Measurements from ENCODE around the gene SCTR.

SCTR gene

DNA sequence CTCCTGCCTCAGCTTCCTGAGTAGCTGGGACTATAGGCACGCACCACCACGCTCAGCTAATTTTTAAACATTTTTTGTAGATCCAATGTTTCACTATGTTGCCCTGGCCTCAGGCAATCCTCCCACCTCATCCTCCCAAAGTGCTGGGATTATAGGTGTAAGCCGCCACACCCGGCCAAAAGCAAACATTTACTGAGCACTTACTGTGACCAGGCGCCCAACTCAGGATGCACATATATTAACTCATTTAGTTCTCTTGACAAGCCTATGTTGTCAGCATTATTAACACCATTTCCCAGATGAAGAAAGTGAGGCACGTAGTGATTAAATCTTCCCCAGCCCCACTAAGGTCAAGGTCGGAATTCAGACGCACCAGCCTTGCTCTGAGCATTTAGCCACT, 51.5 kb downstream of the SCTR start:
- DNase-seq = no peak

DNA sequence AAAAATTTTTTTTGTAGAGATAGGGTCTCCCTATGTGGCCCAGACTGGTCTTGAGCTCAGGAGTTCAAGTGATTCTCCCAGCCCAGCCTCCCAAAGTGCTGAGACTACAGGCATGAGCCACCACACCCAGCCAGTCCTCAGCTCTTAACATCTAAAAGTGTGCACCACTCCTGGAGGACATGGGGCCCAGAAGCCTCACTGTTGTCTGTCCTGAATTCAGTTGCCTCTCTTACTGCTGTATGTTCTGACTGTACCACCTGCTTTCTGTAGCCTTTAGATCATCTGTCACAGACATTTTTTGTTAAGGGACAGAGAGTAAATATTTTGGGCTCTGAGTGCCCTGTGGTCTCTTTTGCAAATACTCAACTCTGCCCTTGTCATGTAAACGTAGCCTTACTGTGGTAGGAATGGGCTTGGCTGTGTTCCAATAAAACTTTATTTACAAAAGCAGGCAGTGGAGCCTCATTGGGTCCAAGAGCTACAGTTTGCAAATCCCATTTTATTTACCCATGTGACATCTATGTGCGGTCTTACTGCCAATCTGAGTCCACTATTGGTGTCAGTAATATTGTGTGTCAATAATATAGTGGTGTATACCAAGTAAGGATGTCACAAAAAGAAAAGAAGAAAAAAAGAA, 54.5 kb downstream of the SCTR start:
- no peak for DNase-seq

DNA sequence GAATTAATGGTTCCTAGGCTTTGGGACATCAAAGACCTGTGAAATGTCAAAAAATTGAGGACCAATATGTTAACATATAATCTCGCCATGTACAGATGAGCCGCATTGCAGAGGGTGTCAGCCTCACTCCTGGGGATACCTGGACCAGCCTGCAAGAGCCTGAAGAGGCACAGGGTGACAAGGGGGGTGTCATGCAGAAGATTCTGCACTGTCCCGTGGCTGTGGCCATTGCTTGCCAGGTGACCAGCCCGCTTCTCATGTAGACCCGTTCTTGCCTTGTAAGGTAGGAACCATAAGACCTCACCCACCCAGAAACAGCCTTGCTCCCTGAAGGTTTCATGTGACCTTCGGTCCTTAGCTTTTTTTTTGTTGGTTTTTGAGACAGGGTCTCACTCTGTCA, 55.2 kb downstream of the SCTR start:
- no peak for DNase-seq

DNA sequence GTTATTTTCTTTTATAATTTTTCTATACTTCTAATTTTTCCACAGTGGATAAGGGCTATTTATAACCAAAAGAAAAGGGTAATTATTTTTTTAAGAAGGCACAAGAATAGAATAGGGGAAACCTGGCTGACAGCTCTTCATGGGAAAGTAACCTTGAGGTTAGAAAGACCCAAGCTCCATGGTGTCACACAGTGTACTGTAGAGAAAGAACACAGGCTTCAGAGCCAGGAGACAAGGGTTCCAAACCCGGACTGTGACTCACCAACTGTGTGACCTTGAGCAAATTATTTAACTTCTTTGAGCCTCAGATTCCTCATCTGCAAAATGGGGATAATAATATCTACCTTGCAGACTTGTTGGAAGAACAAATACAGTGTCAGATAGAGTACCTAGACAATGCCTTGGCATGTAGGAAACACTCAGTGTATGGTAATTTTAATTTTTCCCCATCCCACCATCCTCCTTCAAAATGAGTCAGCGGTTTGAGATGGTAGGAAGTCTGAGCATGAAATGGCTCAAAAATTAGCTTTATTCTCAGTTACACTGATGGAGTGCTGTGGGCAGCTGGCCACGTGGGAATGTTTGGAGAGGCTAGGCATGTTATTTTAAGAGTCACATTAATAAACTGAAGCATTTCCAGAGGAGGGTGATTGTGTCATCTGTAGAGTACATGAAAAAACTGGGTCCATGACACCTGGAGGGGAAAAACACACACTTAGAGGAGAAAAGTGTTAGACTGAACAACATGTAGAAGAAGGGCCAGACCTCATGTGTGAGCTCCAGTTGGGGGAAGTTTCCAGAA, 55.9 kb downstream of the SCTR start:
- no peak for DNase-seq

DNA sequence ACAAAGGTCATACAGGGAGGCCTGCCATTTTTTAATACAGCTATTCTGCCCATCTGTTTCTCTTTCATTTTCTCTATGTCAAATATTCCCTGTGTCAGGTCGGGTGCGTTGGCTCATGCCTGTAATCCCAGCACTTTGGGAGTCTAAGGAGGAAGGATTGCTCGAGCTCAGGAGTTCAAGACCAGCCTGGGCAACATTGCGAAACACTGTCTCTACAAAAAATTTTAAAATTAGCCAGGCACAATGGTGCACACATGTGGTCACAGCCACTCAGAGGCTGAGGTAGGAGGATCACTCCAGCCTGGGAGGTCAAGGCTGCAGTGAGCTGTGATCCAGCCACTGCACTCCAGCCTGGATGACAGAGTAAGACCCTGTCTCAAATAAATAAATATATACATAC, 57.9 kb downstream of the SCTR start:
- DNase-seq = no peak

DNA sequence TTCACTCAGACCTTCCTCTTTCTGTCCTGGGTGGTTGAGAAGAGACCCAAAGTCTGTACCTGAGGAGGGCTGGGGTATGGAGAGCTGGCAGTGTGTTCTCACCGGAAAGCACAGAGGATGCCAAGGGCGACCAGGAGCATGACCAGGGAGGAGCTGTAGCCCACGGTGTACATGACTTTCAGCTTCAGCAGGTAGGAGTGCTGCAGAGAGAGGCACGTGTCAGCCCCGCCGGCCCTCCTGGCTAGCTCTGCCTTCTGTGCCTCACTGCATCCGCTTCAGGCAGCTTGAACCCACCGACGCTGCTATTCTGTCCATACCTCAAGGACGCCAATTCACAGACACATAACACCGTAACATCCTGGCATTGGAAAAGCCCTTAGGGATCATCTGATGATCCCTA, 58.6 kb downstream of the SCTR start:
- no peak for DNase-seq

DNA sequence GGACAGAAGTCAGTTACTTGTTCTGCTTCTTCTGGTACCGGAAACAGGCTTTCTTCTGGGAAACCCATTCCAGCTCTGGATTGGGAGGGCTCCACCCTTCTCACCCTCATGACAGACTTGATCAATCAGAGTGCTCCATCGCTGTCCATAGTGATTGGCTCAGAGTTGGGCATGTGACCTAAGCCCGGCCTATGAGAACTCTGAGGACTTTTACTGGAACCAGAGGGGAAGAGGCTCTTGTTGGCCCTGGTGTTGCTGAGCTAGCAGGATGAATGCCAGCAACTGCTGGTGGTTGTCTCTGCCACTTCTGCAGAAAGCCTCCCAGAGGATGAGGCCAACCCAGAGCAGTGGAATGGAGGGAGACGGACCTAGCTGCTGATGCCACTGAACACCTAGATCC, 59.3 kb downstream of the SCTR start:
- no peak for DNase-seq

DNA sequence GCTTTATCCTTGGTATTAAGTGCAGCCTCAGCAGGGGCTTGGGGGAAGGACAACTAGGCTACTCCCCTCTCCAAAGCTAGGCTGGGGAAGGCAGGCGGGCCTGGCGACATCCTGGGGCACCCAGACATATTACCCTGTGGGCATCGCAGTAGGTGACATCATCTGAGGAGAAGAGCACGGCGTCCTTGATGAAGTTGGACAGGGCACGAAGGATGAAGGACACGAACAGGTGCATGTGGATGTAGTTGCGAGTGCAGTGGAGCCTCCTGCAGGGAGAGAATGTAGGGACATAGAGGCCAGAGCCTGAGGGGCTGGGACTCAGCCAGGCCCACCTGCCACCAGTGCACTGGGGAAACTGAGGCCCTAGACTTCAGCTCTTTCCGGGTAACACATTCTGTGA, 60.3 kb downstream of the SCTR start:
- no peak for DNase-seq

DNA sequence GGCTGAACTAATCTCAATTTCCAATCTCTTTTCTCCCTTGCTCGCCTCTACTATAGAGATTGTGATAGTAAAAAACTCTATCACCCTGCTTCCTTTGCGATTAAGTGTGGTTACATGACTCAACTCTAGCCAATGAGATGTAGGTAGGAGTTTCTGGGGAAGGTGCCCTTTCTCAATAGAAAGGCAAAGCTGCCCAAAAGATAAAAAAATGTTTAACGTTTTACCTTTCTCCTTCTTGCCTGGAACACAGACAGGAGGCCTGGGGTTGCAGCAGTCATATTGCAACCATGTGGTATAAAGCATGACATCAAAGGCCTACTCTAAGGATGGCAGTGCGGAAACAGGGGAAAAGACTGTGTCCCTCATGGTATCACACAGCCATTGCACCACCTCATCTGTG, 61.1 kb downstream of the SCTR start:
- no peak for DNase-seq

DNA sequence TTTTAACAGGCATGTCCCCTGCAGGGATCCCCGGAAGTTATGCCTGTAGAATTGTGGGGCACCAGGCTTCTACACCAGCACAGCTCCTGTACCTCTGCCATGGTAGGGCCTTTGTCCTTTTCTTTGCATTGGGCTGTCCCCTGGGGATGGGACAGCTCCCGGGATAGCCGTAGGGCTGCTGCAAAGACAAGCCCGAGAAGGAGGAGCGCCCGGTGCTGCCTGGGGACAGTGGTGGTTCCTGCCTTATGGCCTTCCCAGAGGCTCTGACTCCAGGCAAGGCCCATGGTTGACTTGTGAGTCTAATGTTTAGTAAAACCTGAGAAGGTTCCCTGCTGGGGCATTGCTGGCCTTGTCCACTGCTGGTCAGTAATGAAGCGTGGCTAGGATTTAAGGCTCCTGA, 61.7 kb downstream of the SCTR start:
- DNase-seq = no peak

DNA sequence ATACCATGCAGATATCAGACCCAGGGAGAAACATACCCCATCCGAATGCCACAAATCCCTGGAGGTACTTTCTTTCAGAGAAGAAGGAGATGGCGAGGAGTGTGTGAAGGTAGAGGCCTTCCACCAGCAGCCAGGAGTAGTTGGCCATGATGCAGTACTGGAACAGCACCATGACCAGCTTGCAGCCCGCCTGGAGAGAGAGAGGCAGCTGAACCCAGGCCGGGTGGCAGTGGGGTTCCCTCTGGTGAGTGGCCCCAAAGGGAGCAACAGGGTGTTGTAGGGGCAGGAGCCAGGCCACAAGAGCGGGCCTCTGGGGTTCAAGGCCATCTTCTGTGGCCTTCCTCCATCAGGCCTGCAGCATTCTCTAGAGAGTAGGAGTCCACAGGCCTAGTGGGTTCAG, 62.5 kb downstream of the SCTR start:
- no peak for DNase-seq

DNA sequence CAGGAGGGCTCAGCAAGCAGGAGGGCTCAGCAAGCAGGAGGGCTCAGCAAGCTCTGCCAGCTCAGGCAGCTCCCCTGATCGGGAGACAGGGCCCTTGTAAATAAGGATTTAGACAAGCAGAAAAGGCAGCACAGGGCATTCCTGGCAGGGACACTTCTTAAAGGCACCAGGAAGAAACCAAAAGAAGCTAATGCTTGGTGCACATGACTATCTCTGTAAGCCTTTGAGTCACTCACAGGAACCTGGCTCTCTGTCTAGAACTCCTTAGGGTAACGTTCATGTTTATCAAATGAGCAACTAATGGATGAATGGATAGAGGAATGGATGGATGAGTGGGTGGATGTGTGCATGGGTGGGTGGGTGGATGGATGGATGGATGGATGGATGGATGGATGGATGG, 64.2 kb downstream of the SCTR start:
- DNase-seq = no peak

DNA sequence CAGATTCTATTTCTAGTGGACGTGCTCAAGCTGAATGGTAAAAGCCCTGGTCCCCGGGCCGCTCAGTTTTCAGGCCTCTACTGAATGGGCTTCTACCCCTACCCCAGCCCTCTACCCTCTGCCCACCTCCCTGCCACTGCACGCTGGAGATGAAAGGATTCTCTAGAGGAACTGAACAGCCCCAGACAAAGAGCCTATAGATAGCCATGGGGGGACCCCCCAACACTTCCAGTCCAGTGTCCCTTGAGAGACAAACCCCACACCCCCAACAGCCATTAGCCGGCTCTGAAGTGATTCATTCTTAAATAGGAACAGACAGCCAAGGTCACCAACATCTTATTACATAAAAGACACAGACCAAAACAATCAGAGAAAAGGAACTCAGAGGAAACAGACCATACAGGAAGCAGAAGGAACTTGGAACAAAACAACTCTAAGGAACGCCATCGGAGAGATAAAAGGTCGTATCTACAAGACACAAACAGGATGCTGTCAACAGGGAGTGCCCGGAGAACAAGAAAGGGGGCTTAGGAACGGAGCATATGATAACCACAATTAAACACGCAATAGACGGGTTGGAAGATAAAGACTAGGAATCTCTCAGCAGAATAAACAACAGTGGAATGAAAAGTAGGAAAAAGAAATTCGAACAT, 69.1 kb downstream of the SCTR start:
- DNase-seq = no peak

DNA sequence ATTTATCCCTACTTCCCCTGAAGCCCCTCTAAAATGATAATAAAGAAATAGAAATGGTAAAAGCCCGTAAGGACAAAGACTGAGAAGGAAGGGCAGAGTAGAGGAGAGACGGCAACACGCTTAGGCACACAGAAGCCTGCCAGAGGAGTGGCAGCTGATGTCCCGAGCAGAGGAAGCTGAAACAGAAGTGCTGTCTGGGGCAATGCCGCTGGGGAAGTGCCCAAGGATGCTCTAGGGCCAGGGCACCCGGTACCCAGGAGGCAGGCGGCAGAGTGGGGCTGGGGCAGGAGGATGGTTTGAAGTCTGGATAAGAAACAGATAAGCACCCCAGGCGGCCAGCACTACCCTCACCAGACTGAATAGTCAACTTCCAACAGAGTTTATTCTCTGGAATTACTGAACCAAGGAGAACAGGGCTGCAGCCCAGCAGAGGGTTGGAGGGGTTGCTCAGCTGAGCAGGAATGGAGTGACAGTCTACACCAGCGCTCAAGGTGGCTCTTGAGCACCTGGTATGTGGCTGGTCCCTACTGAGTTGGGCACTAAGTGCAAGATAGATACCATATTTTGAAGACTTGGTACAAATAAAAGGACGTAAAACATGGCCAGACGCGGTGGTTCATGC, 70.2 kb downstream of the SCTR start:
- no peak for DNase-seq

DNA sequence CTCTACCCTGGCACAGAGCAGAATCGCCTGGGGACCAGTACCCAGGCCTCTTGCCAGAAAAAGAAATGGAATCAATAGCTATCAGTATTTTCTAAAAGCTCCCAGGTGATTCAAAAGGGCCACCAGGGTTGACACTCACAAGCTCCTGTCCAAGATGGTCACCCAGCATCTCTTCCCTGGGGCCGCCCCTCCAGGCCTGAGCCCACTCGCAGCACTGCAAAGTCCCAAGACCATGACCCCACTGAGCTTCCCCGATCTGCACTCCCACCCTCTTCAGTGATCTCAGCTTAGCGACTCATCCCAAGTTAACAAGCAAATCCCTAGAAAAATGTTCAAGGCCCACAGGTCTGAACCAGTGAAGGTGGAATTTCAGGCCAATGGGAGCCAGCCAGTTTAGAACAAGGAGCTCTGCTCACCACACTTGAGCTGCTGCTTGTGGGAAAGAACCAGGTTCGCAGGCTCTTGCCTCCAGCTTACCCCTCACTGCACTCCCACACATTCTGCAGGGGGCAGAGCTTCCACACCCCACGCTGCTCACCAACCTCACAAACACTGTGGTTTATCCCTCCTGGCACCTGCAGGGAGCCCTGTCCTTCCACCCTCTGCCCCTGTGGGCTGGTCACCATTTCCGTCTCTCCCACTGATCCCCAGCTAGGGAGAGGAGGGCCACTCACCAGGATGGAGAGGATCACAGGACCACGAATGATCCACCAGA, 72.8 kb downstream of the SCTR start:
- DNase-seq = no peak

DNA sequence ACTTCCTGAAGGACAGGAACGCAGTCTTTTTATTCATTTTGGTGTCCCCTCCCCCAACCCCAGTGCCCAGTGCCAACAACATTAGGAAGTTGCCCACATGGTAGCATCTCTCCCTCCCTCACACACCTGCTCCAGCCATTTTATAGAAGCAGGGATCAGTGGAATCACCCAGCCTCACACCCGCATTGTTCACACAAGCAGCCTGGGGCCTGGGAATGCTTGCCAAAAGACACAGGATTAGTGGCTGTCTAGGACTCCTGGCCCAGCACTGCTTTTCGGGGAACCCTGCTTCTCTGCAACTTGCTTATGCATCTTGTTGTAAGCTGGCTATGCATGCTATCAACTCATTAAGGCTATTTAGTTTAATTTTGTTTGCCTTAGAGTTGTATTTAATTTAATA, 74.8 kb downstream of the SCTR start:
- no peak for DNase-seq

DNA sequence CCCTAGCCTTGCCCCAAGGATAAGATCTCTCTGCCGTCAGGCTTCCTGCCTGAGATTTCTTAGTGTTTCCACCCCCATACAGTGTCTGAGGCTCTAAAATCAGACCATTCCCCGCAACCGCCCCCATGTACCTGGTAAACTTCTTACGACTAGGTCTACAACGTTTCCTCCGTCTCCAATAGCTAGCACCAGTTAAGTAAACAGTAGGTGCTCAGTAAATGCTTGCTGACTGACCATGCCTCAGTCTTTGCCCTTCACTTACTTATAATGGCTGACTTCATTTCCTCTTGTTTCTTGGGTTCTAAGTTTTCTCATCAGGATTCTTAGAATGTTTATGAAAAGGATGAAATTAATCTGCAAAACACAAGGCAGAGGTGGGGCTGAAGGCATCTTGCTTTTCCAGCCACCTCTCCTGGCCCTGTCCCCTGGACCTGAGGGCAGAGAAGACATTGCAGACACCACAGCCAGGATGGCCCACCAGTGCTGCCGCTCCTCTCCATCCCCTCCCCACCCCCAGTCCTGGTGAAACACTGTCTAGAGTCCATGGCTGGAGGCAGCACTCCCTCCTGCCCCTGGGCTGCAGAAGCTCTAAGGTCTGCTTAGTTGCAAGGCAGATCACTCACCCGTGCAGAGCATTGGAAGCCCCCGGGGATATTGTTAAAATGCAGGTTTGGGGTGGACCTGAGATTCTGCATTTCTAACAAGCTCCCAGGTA, 75.7 kb downstream of the SCTR start:
- DNase-seq = no peak

DNA sequence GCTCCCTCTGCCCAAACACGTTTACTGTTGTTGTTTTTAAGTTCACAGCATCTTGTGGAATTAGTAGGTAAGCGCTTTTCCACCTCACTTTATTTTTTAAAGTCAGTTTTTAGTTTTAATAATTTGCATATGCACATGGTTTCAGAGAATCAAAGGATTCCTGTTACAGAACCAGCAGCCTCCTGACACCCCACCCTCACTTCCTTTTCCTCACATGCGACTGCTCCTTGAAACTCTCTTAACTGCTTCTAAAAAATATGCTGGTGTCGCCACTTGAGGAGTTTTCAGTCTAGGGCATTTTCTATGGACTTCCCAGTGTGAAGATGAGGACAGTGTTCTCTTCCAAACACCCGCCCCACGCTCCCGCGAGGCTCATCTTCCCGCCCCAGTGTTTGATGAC, 78.2 kb downstream of the SCTR start:
- no peak for DNase-seq

DNA sequence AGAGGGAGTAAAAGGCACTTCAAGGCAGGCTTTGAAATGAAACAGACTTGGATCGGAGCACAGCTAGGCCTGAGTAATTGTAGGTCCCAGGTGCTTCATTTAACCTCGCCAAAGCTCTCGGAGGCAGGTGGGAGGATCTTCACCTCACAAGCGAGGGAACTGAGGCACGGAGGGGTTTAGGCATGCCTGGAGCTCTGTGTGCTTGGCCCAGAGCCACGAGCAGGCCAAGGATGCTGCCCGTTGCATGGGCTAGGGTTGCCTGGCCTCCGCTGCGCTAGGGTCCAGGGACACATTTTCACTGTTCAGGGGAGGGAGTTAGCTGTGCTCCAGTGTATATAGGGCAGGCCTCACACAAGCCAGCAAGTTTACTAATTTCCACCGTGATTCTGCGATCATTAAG, 81.4 kb downstream of the SCTR start:
- DNase-seq = no peak

DNA sequence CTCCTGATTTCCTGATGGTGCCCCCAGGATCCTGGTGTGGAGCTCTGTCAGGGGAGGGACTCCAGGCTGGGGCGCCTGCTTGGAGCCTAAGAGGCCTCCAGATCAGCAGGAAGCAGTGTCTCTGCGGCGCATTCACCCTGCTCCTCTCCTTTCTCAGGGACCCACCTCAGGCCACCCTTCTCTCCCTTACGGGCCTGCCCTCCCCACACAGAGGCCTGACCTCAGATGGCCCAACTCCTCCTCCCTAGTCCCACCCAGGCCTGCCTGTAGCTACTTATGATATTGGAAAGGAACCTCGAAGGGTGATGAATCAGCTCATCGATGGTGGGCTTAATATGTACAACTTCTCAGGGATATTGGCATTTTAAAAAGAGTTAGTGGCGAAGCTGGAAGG, 82.1 kb downstream of the SCTR start:
- DNase-seq = no peak

DNA sequence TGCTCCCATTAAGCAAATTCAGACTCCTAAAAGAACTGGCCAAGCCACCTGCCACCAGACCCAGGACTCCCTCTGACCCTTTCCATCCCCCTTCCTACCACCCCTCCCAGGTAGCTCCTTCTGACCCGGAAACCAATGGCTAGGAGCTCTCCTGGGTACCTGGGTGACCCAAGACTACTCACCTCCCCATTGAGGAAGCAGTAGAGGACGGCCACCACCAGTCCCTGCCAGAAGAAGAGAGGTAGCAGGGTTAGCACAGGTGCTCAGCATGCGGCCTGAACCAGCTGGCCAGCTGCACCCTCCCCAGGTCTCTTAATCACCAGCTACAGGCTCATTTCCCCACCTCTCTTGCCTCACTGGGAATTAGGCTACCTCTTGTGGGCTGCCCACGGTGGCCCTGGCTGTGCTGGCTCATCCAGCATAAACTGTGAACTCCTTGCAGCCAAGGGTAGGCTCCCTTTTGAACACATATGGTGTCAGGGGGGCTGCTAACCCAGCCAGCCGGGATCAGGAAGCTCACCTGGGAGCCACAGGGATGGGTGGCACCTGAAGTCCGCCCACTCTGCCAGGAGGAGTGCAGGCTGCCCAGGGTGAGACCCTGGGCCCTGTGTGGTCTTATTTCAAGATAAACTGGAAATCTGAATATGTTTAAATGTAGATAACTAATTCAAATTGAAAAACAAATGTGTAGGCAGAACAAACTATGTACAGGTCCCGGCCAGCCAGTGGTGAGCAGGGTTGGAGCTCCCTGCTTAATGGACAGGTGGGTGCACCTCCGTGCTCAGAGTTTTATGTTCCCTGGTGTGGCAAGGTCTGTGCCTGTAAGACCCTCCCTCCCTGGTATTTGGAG, 82.7 kb downstream of the SCTR start:
- DNase-seq = no peak

DNA sequence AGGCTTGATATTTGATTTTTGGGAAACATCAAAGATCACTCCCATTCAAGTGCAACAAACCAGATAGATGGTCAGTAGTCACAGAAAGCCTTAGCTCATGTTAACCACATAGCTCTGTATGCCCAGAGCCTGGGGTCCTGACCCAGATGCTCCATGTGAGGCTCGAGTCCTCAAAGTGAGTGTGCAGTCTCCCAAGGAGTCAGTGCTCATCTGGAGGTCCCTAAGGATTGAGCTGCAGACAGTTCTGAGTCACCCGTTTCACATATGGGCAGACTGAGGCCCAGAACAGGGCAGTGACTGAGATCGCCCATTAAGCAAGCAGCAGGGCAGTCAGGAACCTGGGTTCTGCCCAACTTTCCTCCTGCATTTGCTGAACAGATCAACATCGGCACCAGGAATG, 83.4 kb downstream of the SCTR start:
- no peak for DNase-seq
